Measurements from ENCODE around the gene NDOR1.

Gene NDOR1

GRCh38 chr9:137202966-137203365 is 2.5 kb upstream of the NDOR1 start:
- Histone ChIP-seq H3K36me3 (ENCODE audit: insufficient read depth, low read length) (0 out of 2 replicates have a peak, but pooled peaks cover 5% of the 10 kb centered on the region), H3K27ac (ENCODE audit: low read depth, low read length) (no peak overlapping the region), H3K27me3 (ENCODE audit: insufficient read depth, low read length) (no peaks in the 10 kb centered on the region), H3K4me1 (ENCODE audit: insufficient read depth, low read length) (peaks cover 11% of the 10 kb centered on the region; the same call in 1 of the 2 replicates), H3K4me3 (ENCODE audit: low read length) (no peak overlapping the region), H3K9ac (ENCODE audit: low read depth, low read length) (no peak overlapping the region), H3K9me3 (ENCODE audit: insufficient read depth, low read depth, low read length) (no peaks in the 10 kb centered on the region)
- 95% methylated on average over 8 of the region's 8 CpGs for WGBS

GRCh38 chr9:137204731-137205125 is 772 bp upstream of the NDOR1 start:
- H3K9ac ChIP-seq (ENCODE audit: low read depth, low read length), result peak overlapping the region; percentile 91
- H3K4me3 ChIP-seq (ENCODE audit: low read length), result peak overlapping the region; percentile 92
- no peaks in the 10 kb centered on the region for H3K27me3 ChIP-seq (ENCODE audit: insufficient read depth, low read length)
- no peak overlapping the region; the same call in 1 of the 2 replicates for H3K27ac ChIP-seq (ENCODE audit: low read depth, low read length)
- H3K4me1 ChIP-seq (ENCODE audit: insufficient read depth, low read length), result peaks cover 11% of the 10 kb centered on the region; the same call in 1 of the 2 replicates
- no peaks in the 10 kb centered on the region for H3K9me3 ChIP-seq (ENCODE audit: insufficient read depth, low read depth, low read length)
- H3K36me3 ChIP-seq (ENCODE audit: insufficient read depth, low read length), result peaks cover 13% of the 10 kb centered on the region
- 30% methylated on average over 21 of the region's 21 CpGs for WGBS

GRCh38 chr9:137206602-137207001 is 1.1 kb downstream of the NDOR1 start:
- Histone ChIP-seq H3K27me3 (ENCODE audit: insufficient read depth, low read length) (no peaks in the 10 kb centered on the region), H3K4me1 (ENCODE audit: insufficient read depth, low read length) (peaks cover 11% of the 10 kb centered on the region; the same call in 1 of the 2 replicates), H3K27ac (ENCODE audit: low read depth, low read length) (no peak overlapping the region), H3K36me3 (ENCODE audit: insufficient read depth, low read length) (peaks cover 13% of the 10 kb centered on the region), H3K9ac (ENCODE audit: low read depth, low read length) (peak overlapping the region; percentile 91), H3K9me3 (ENCODE audit: insufficient read depth, low read depth, low read length) (no peaks in the 10 kb centered on the region), H3K4me3 (ENCODE audit: low read length) (peak overlapping the region; percentile 92)
- 91% methylated on average over 7 of the region's 7 CpGs for whole genome bisulfite sequencing

GRCh38 chr9:137211532-137211931 is 6.0 kb downstream of the NDOR1 start:
- Histone ChIP-seq H3K4me3 (ENCODE audit: low read length) (no peak overlapping the region), H3K9me3 (ENCODE audit: insufficient read depth, low read depth, low read length) (no peaks in the 10 kb centered on the region), H3K4me1 (ENCODE audit: insufficient read depth, low read length) (peaks cover 2% of the 10 kb centered on the region; the same call in 1 of the 2 replicates), H3K36me3 (ENCODE audit: insufficient read depth, low read length) (peaks cover 36% of the 10 kb centered on the region), H3K9ac (ENCODE audit: low read depth, low read length) (no peak overlapping the region), H3K27me3 (ENCODE audit: insufficient read depth, low read length) (no peaks in the 10 kb centered on the region), H3K27ac (ENCODE audit: low read depth, low read length) (no peak overlapping the region)
- WGBS, result 92% methylated on average over 13 of the region's 13 CpGs

- WGBS, result 93% methylated on average over 21 of the region's 21 CpGs
- Histone ChIP-seq H3K9me3 (ENCODE audit: insufficient read depth, low read depth, low read length) (no peaks in the 10 kb centered on the region), H3K27me3 (ENCODE audit: insufficient read depth, low read length) (no peaks in the 10 kb centered on the region), H3K4me1 (ENCODE audit: insufficient read depth, low read length) (no peaks in the 10 kb centered on the region), H3K9ac (ENCODE audit: low read depth, low read length) (no peak overlapping the region), H3K36me3 (ENCODE audit: insufficient read depth, low read length) (peaks cover 31% of the 10 kb centered on the region), H3K4me3 (ENCODE audit: low read length) (no peak overlapping the region), H3K27ac (ENCODE audit: low read depth, low read length) (no peak overlapping the region)
These were observed 7.0 kb downstream of the NDOR1 start for GRCh38 chr9:137212520-137212919.

- Histone ChIP-seq H3K27ac (ENCODE audit: low read depth, low read length) (no peak overlapping the region), H3K36me3 (ENCODE audit: insufficient read depth, low read length) (peaks cover 31% of the 10 kb centered on the region), H3K4me3 (ENCODE audit: low read length) (no peak overlapping the region), H3K9me3 (ENCODE audit: insufficient read depth, low read depth, low read length) (no peaks in the 10 kb centered on the region), H3K9ac (ENCODE audit: low read depth, low read length) (no peak overlapping the region), H3K4me1 (ENCODE audit: insufficient read depth, low read length) (no peaks in the 10 kb centered on the region), H3K27me3 (ENCODE audit: insufficient read depth, low read length) (no peaks in the 10 kb centered on the region)
- 93% methylated on average over 49 of the region's 49 CpGs for WGBS
These were observed 7.9 kb downstream of the NDOR1 start for GRCh38 chr9:137213160-137214060.

- 96% methylated on average over 19 of the region's 19 CpGs for WGBS
- no peaks in the 10 kb centered on the region for H3K27me3 ChIP-seq (ENCODE audit: insufficient read depth, low read length)
- peaks cover 23% of the 10 kb centered on the region for H3K36me3 ChIP-seq (ENCODE audit: insufficient read depth, low read length)
- H3K27ac ChIP-seq (ENCODE audit: low read depth, low read length), result no peak overlapping the region
- no peaks in the 10 kb centered on the region; the same call in 1 of the 2 replicates for H3K4me1 ChIP-seq (ENCODE audit: insufficient read depth, low read length)
- H3K4me3 ChIP-seq (ENCODE audit: low read length), result no peak overlapping the region
- no peaks in the 10 kb centered on the region for H3K9me3 ChIP-seq (ENCODE audit: insufficient read depth, low read depth, low read length)
- no peak overlapping the region for H3K9ac ChIP-seq (ENCODE audit: low read depth, low read length)
These were observed 9.1 kb downstream of the NDOR1 start for GRCh38 chr9:137214620-137215019.

- Histone ChIP-seq H3K4me3 (ENCODE audit: low read length) (no peak overlapping the region), H3K27ac (ENCODE audit: low read depth, low read length) (no peak overlapping the region), H3K4me1 (ENCODE audit: insufficient read depth, low read length) (no peaks in the 10 kb centered on the region; the same call in 1 of the 2 replicates), H3K9me3 (ENCODE audit: insufficient read depth, low read depth, low read length) (no peaks in the 10 kb centered on the region), H3K36me3 (ENCODE audit: insufficient read depth, low read length) (peaks cover 23% of the 10 kb centered on the region), H3K9ac (ENCODE audit: low read depth, low read length) (no peak overlapping the region), H3K27me3 (ENCODE audit: insufficient read depth, low read length) (no peaks in the 10 kb centered on the region)
- 95% methylated on average over 22 of the region's 22 CpGs for WGBS
These were observed 9.9 kb downstream of the NDOR1 start for GRCh38 chr9:137215196-137215986.

GRCh38 chr9:137216188-137216965 is 10.9 kb downstream of the NDOR1 start:
- 94% methylated on average over 30 of the region's 30 CpGs for WGBS
- Histone ChIP-seq H3K36me3 (ENCODE audit: insufficient read depth, low read length) (peaks cover 23% of the 10 kb centered on the region), H3K4me3 (ENCODE audit: low read length) (no peak overlapping the region), H3K9me3 (ENCODE audit: insufficient read depth, low read depth, low read length) (no peaks in the 10 kb centered on the region), H3K9ac (ENCODE audit: low read depth, low read length) (no peak overlapping the region), H3K4me1 (ENCODE audit: insufficient read depth, low read length) (no peaks in the 10 kb centered on the region; the same call in 1 of the 2 replicates), H3K27ac (ENCODE audit: low read depth, low read length) (no peak overlapping the region), H3K27me3 (ENCODE audit: insufficient read depth, low read length) (no peaks in the 10 kb centered on the region)

GRCh38 chr9:137217276-137218211 is 12.0 kb downstream of the NDOR1 start:
- Histone ChIP-seq H3K36me3 (ENCODE audit: insufficient read depth, low read length) (peaks cover 23% of the 10 kb centered on the region), H3K9me3 (ENCODE audit: insufficient read depth, low read depth, low read length) (no peaks in the 10 kb centered on the region), H3K4me3 (ENCODE audit: low read length) (no peak overlapping the region), H3K27ac (ENCODE audit: low read depth, low read length) (no peak overlapping the region), H3K9ac (ENCODE audit: low read depth, low read length) (no peak overlapping the region), H3K4me1 (ENCODE audit: insufficient read depth, low read length) (no peaks in the 10 kb centered on the region; the same call in 1 of the 2 replicates), H3K27me3 (ENCODE audit: insufficient read depth, low read length) (peaks cover 4% of the 10 kb centered on the region)
- 56% methylated on average over 36 of the region's 36 CpGs for WGBS

All from HUES64 (cell line).